Endothelial cell (in vitro differentiated cells): ENCODE data around the gene SCN1B. TPM values are rescaled to one million over a fixed set of nuclear protein-coding genes. Genes with fewer than 3 reads are reported as not detected.

Source experiments
- DNase-seq: peaks from one replicate; pipeline ENCODE4 v3.0.0; 2021; ENCODE audit warnings: low spot score
- H3K27ac Mint-ChIP-seq: one replicate; pipeline ENCODE4 v1.8.0; 2021; ENCODE audit warnings: mixed read lengths, inconsistent platforms; ENCODE audit not compliant: unreplicated experiment
- H3K27me3 Mint-ChIP-seq: one replicate; pipeline ENCODE4 v1.8.0; 2021; ENCODE audit warnings: mild to moderate bottlenecking, moderate library complexity, mixed read lengths, inconsistent platforms; ENCODE audit not compliant: unreplicated experiment
- H3K36me3 Mint-ChIP-seq: one replicate; pipeline ENCODE4 v1.8.0; 2021; ENCODE audit warnings: mild to moderate bottlenecking, low read depth, mixed read lengths, inconsistent platforms; ENCODE audit not compliant: unreplicated experiment
- H3K4me1 Mint-ChIP-seq: one replicate; pipeline ENCODE4 v1.8.0; 2021; ENCODE audit warnings: mild to moderate bottlenecking, mixed read lengths, inconsistent platforms; ENCODE audit not compliant: unreplicated experiment
- H3K4me3 Mint-ChIP-seq: one replicate; pipeline ENCODE4 v1.8.0; 2021; ENCODE audit warnings: mild to moderate bottlenecking, mixed read lengths, inconsistent platforms; ENCODE audit not compliant: unreplicated experiment
- H3K9me3 Mint-ChIP-seq: one replicate; pipeline ENCODE4 v1.8.0; 2021; ENCODE audit warnings: mixed read lengths, inconsistent platforms; ENCODE audit not compliant: unreplicated experiment
- CTCF ChIP-seq: fragments of 200-600 bp; sonication (generic); IDR thresholded peaks from one replicate; pipeline ENCODE4 v1.5.0; 2021; ENCODE audit warnings: antibody characterized with exemption; ENCODE audit not compliant: unreplicated experiment
- total RNA-seq: library from RNA; stranded (reverse); fragmentation: NEBNext Ultra II Directional; extraction: Animal tissue kit (Norgen Biotek cat#: 25700); gene quantifications from one replicate; pipeline ENCODE4 v1.2.1, GENCODE V29; 2021; ENCODE audit not compliant: unreplicated experiment

Gene SCN1B
- total RNA-seq, 1 donor from 2014 or later = 0.62 TPM

- H3K4me1 Mint-ChIP-seq = peaks cover 4% of the 10 kb centered on the region
- TF ChIP-seq CTCF = no peak
- DNase-seq = no peak
- no peak overlapping the region for H3K27ac Mint-ChIP-seq
- H3K4me3 Mint-ChIP-seq = no peak overlapping the region
- H3K36me3 Mint-ChIP-seq = peaks cover 13% of the 10 kb centered on the region
- no peaks in the 10 kb centered on the region for H3K9me3 Mint-ChIP-seq
- H3K27me3 Mint-ChIP-seq = peaks cover 24% of the 10 kb centered on the region
Observed at GRCh38 chr19:35034588-35035382, 4.5 kb downstream of the SCN1B start.

GRCh38 chr19:35037716-35038622 is 7.7 kb downstream of the SCN1B start:
- no peak for DNase-seq
- no peak for TF ChIP-seq CTCF
- H3K27me3 Mint-ChIP-seq = peaks cover 11% of the 10 kb centered on the region
- H3K4me3 Mint-ChIP-seq = no peak overlapping the region
- no peak overlapping the region for H3K27ac Mint-ChIP-seq
- H3K4me1 Mint-ChIP-seq = no peaks in the 10 kb centered on the region
- H3K36me3 Mint-ChIP-seq = peaks cover 5% of the 10 kb centered on the region
- H3K9me3 Mint-ChIP-seq = no peaks in the 10 kb centered on the region

GRCh38 chr19:35038623-35039512 is 8.6 kb downstream of the SCN1B start:
- no peak for TF ChIP-seq CTCF
- H3K27me3 Mint-ChIP-seq = peaks cover 11% of the 10 kb centered on the region
- no peaks in the 10 kb centered on the region for H3K9me3 Mint-ChIP-seq
- DNase-seq = no peak
- H3K36me3 Mint-ChIP-seq = no peaks in the 10 kb centered on the region
- H3K27ac Mint-ChIP-seq = no peak overlapping the region
- no peak overlapping the region for H3K4me3 Mint-ChIP-seq
- peaks cover 1% of the 10 kb centered on the region for H3K4me1 Mint-ChIP-seq

GRCh38 chr19:35039881-35040825 is 9.9 kb downstream of the SCN1B start:
- peaks cover 13% of the 10 kb centered on the region for H3K27me3 Mint-ChIP-seq
- H3K9me3 Mint-ChIP-seq = no peaks in the 10 kb centered on the region
- no peak overlapping the region for H3K27ac Mint-ChIP-seq
- no peaks in the 10 kb centered on the region for H3K36me3 Mint-ChIP-seq
- peaks cover 10% of the 10 kb centered on the region for H3K4me1 Mint-ChIP-seq
- H3K4me3 Mint-ChIP-seq = no peak overlapping the region
- DNase-seq = no peak
- no peak for TF ChIP-seq CTCF
